ENCODE results near the gene MED13L.

MED13L gene

GRCh38 chr12:116213885-116214527 lies 63.5 kb downstream of the MED13L start:
- no peak overlapping the region for H2AFZ ChIP-seq (ENCODE audit: low read depth, low read length, severe bottlenecking)
- H3K9me3 ChIP-seq (ENCODE audit: insufficient read depth, low read length) = no peaks in the 10 kb centered on the region
- H3K4me3 ChIP-seq (ENCODE audit: insufficient read depth, low read length, poor library complexity, severe bottlenecking) = no peak overlapping the region
- H3K27me3 ChIP-seq (ENCODE audit: low read length) = no peaks in the 10 kb centered on the region
- no peak overlapping the region for H3K27ac ChIP-seq (ENCODE audit: low read depth, low read length)
- peaks cover 38% of the 10 kb centered on the region for H4K20me1 ChIP-seq (ENCODE audit: low read depth, low read length)
- no peaks in the 10 kb centered on the region for H3F3A ChIP-seq (ENCODE audit: insufficient read depth)
- no peaks in the 10 kb centered on the region for H3K9me2 ChIP-seq (replicated peaks; ENCODE audit: insufficient read depth, low read length)
- no peak overlapping the region for H3K9ac ChIP-seq (ENCODE audit: low read length)
- H3K79me2 ChIP-seq (ENCODE audit: insufficient read depth, low read length) = no peaks in the 10 kb centered on the region; the same call in 1 of the 2 replicates
- TF ChIP-seq CTCF (IDR thresholded peaks at IDR 0.05; ENCODE audit: insufficient read depth, low read length, poor library complexity, severe bottlenecking) (no peak), EZH2phosphoT487 (conservative IDR thresholded peaks at IDR 0.05; ENCODE audit: low read length) (no peak)
- no peak overlapping the region for H3K4me2 ChIP-seq (ENCODE audit: low read depth, low read length, poor library complexity, severe bottlenecking)
- no peaks in the 10 kb centered on the region for H3K36me3 ChIP-seq (ENCODE audit: low read length)

- H3K4me3 ChIP-seq (ENCODE audit: insufficient read depth, low read length, poor library complexity, severe bottlenecking) = no peak overlapping the region
- no peak overlapping the region for H3K9ac ChIP-seq (ENCODE audit: low read length)
- no peak overlapping the region for H3K27ac ChIP-seq (ENCODE audit: low read depth, low read length)
- no peak overlapping the region for H2AFZ ChIP-seq (ENCODE audit: low read depth, low read length, severe bottlenecking)
- no peaks in the 10 kb centered on the region for H3K36me3 ChIP-seq (ENCODE audit: low read length)
- H3K9me3 ChIP-seq (ENCODE audit: insufficient read depth, low read length) = no peaks in the 10 kb centered on the region
- no peak overlapping the region for H3K4me2 ChIP-seq (ENCODE audit: low read depth, low read length, poor library complexity, severe bottlenecking)
- no peaks in the 10 kb centered on the region; the same call in 1 of the 2 replicates for H3K79me2 ChIP-seq (ENCODE audit: insufficient read depth, low read length)
- TF ChIP-seq EZH2phosphoT487 (conservative IDR thresholded peaks at IDR 0.05; ENCODE audit: low read length) (no peak), CTCF (IDR thresholded peaks at IDR 0.05; ENCODE audit: insufficient read depth, low read length, poor library complexity, severe bottlenecking) (no peak)
- H3K9me2 ChIP-seq (replicated peaks; ENCODE audit: insufficient read depth, low read length) = no peaks in the 10 kb centered on the region
- no peaks in the 10 kb centered on the region for H3F3A ChIP-seq (ENCODE audit: insufficient read depth)
- H4K20me1 ChIP-seq (ENCODE audit: low read depth, low read length) = peaks cover 38% of the 10 kb centered on the region
- no peaks in the 10 kb centered on the region for H3K27me3 ChIP-seq (ENCODE audit: low read length)
Observed at GRCh38 chr12:116213014-116213413, 64.5 kb downstream of the MED13L start.

- Histone ChIP-seq H3K9me3 (ENCODE audit: insufficient read depth, low read length) (no peaks in the 10 kb centered on the region), H3K27ac (ENCODE audit: low read depth, low read length) (no peak overlapping the region), H3K79me2 (ENCODE audit: insufficient read depth, low read length) (no peaks in the 10 kb centered on the region; the same call in 1 of the 2 replicates), H3K4me2 (ENCODE audit: low read depth, low read length, poor library complexity, severe bottlenecking) (no peak overlapping the region), H3K36me3 (ENCODE audit: low read length) (no peaks in the 10 kb centered on the region), H3K4me3 (ENCODE audit: insufficient read depth, low read length, poor library complexity, severe bottlenecking) (no peak overlapping the region), H4K20me1 (ENCODE audit: low read depth, low read length) (peaks cover 31% of the 10 kb centered on the region), H3K9me2 (replicated peaks; ENCODE audit: insufficient read depth, low read length) (no peaks in the 10 kb centered on the region), H3K27me3 (ENCODE audit: low read length) (no peaks in the 10 kb centered on the region), H3F3A (ENCODE audit: insufficient read depth) (no peaks in the 10 kb centered on the region), H3K9ac (ENCODE audit: low read length) (no peak overlapping the region), H2AFZ (ENCODE audit: low read depth, low read length, severe bottlenecking) (no peak overlapping the region)
- TF ChIP-seq CTCF (IDR thresholded peaks at IDR 0.05; ENCODE audit: insufficient read depth, low read length, poor library complexity, severe bottlenecking) (no peak), EZH2phosphoT487 (conservative IDR thresholded peaks at IDR 0.05; ENCODE audit: low read length) (no peak)
Observed at GRCh38 chr12:116210762-116211161, 66.7 kb downstream of the MED13L start.

Data from SU-DHL-6 (cell line).